ENCODE data around the gene CACNA1D. TPM values are rescaled to one million over a fixed set of nuclear protein-coding genes. Genes with fewer than 3 reads are reported as not detected.

Gene CACNA1D
- total and polyA plus RNA-seq, 8 donors = 0.31 to 36.5 (median 12.5) TPM

DNA sequence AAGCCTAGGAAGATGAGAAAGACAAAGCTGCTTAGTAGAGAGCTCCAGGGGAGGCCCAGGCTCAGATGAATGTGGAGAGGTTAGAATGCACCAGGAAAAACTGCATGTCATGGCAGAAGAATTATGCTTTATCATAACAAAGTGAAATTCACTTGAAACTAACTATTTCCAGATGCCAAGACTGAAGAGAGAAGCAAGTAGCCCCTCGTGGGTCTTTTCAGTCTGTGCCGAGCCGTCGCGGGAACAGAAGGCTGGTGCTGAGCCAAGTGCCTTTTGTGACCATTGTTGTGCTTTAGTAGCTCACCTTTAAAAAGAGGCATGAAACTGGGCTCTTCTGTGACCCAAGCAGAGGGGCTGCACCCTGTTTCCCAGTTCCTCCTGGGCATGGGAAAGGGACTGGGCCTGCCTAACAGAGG lies 278.6 kb downstream of the CACNA1D start:
- Histone ChIP-seq H3K27me3 (peaks cover 0 to 8% (median 0%) of the 10 kb centered on the region in 3 donors), H3K4me3 (no peak overlapping the region), H3K9me3 (no peaks in the 10 kb centered on the region), H3K36me3 (no peaks in the 10 kb centered on the region), H3K4me1 (peaks cover 0 to 16% (median 5%) of the 10 kb centered on the region in 4 donors), H3K27ac (no peak overlapping the region)
- 53 to 66% (median 62%) methylated on average over 5 of the region's 5 CpGs for WGBS, 5 donors
- TF ChIP-seq POLR2AphosphoS5 (IDR thresholded peaks at IDR 0.05) = no peak
- TF ChIP-seq POLR2A (IDR thresholded peaks at IDR 0.05) = no peak
- TF ChIP-seq, protein P1, sequence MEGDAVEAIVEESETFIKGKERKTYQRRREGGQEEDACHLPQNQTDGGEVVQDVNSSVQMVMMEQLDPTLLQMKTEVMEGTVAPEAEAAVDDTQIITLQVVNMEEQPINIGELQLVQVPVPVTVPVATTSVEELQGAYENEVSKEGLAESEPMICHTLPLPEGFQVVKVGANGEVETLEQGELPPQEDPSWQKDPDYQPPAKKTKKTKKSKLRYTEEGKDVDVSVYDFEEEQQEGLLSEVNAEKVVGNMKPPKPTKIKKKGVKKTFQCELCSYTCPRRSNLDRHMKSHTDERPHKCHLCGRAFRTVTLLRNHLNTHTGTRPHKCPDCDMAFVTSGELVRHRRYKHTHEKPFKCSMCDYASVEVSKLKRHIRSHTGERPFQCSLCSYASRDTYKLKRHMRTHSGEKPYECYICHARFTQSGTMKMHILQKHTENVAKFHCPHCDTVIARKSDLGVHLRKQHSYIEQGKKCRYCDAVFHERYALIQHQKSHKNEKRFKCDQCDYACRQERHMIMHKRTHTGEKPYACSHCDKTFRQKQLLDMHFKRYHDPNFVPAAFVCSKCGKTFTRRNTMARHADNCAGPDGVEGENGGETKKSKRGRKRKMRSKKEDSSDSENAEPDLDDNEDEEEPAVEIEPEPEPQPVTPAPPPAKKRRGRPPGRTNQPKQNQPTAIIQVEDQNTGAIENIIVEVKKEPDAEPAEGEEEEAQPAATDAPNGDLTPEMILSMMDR (IDR thresholded peaks at IDR 0.05) = no peak
- no peak for TF ChIP-seq EP300 (IDR thresholded peaks at IDR 0.05)
- intact Hi-C loops (cut with DNase I; ENCODE audit: low total_unique reads) = no loop called here
- no peak for DNase-seq

- Histone ChIP-seq H3K4me3 (no peak overlapping the region), H3K27me3 (peaks cover 0 to 7% (median 0%) of the 10 kb centered on the region in 3 donors), H3K9me3 (no peaks in the 10 kb centered on the region), H3K27ac (no peak overlapping the region), H3K4me1 (peaks cover 0 to 16% (median 5%) of the 10 kb centered on the region in 4 donors), H3K36me3 (no peaks in the 10 kb centered on the region)
- TF ChIP-seq POLR2A (IDR thresholded peaks at IDR 0.05) = no peak
- no peak for TF ChIP-seq EP300 (IDR thresholded peaks at IDR 0.05)
- TF ChIP-seq, protein P1 (IDR thresholded peaks at IDR 0.05) = no peak
- no peak for TF ChIP-seq POLR2AphosphoS5 (IDR thresholded peaks at IDR 0.05)
- WGBS, 5 donors = 59 to 63% (median 62%) methylated on average over 10 of the region's 10 CpGs
- peak in 1 of 2 donors; percentile 52 for DNase-seq
- intact Hi-C loops (cut with DNase I; ENCODE audit: low total_unique reads) = no loop called here
Measured at GRCh38 chr3:53773611-53774368, 279.4 kb downstream of the CACNA1D start.

- TF ChIP-seq EP300 (IDR thresholded peaks at IDR 0.05) = no peak
- no peak for TF ChIP-seq POLR2AphosphoS5 (IDR thresholded peaks at IDR 0.05)
- TF ChIP-seq, protein P1 (IDR thresholded peaks at IDR 0.05) = no peak
- no peak for TF ChIP-seq POLR2A (IDR thresholded peaks at IDR 0.05)
- Histone ChIP-seq H3K9me3 (no peaks in the 10 kb centered on the region), H3K27me3 (peaks cover 0 to under 1% (median 0%) of the 10 kb centered on the region in 3 donors), H3K27ac (no peak overlapping the region), H3K36me3 (no peaks in the 10 kb centered on the region), H3K4me3 (no peak overlapping the region), H3K4me1 (peaks cover 0 to 16% (median 5%) of the 10 kb centered on the region in 4 donors)
- 60 to 75% (median 70%) methylated on average over 8 of the region's 8 CpGs for WGBS, 5 donors
- intact Hi-C loops (cut with DNase I; ENCODE audit: low total_unique reads) = no loop called here
- no peak for DNase-seq
Measured at GRCh38 chr3:53774414-53774813, 280.0 kb downstream of the CACNA1D start.

DNA sequence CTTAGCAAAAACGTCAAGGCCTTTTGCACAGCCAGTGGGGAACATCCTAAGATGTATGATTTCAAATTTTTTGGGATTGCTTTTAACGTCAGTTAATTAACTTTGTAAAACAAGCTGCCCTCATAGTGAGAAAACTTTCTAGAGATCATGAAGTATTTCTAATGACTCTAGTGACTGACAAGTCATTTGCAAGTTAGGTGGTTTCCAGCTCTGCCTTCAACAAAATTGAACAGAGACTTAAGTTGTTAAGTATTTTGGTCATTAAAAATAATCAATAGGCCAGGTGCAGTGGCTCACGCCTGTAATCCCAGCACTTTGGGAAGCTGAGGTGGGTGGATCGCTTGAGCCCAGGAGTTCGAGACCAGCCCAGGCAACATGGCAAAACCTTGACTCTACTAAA lies 280.6 kb downstream of the CACNA1D start:
- DNase-seq = no peak
- WGBS, 5 donors = 84 to 88% (median 87%) methylated on average over 5 of the region's 5 CpGs
- no peak for TF ChIP-seq POLR2A (IDR thresholded peaks at IDR 0.05)
- no peaks in the 10 kb centered on the region for H3K9me3 ChIP-seq
- no peaks in the 10 kb centered on the region for H3K36me3 ChIP-seq
- intact Hi-C loops (cut with DNase I; ENCODE audit: low total_unique reads) = no loop called here
- H3K27me3 ChIP-seq = no peaks in the 10 kb centered on the region
- peaks cover 0 to 16% (median 5%) of the 10 kb centered on the region in 4 donors for H3K4me1 ChIP-seq
- no peak overlapping the region for H3K4me3 ChIP-seq
- no peak overlapping the region for H3K27ac ChIP-seq

- Histone ChIP-seq H3K36me3 (no peaks in the 10 kb centered on the region), H3K4me1 (peaks cover 0 to 16% (median 5%) of the 10 kb centered on the region in 4 donors), H3K27ac (no peak overlapping the region), H3K27me3 (no peaks in the 10 kb centered on the region), H3K9me3 (no peaks in the 10 kb centered on the region), H3K4me3 (no peak overlapping the region)
- no peak for DNase-seq
- intact Hi-C loops (cut with DNase I; ENCODE audit: low total_unique reads) = no loop called here
- WGBS, 5 donors = 74 to 88% (median 85%) methylated on average over 5 of the region's 5 CpGs
- TF ChIP-seq POLR2AphosphoS5 (IDR thresholded peaks at IDR 0.05) (no peak), EP300 (IDR thresholded peaks at IDR 0.05) (no peak), POLR2A (IDR thresholded peaks at IDR 0.05) (no peak)
- TF ChIP-seq, protein P1 (IDR thresholded peaks at IDR 0.05) = no peak
Measured at GRCh38 chr3:53775834-53776251, 281.4 kb downstream of the CACNA1D start.
